Urinary bladder (tissue), 4 donors: ENCODE measurements around the gene OVCA2. TPM values are rescaled to one million over a fixed set of nuclear protein-coding genes. Genes with fewer than 3 reads are reported as not detected.
A peak's percentile ranks its signal among the peaks of the same experiment; 100 is the strongest.

Experiments
- DNase-seq: peaks from one replicate; pipeline ENCODE4 v3.0.0-alpha.2; 2015; ENCODE audit errors: extremely low spot score
- H3K27ac ChIP-seq: one replicate; pipeline ENCODE4 v1.5.1; 2013; ENCODE audit warnings: low read depth, mild to moderate bottlenecking, moderate library complexity
- H3K36me3 ChIP-seq: one replicate; pipeline ENCODE4 v1.6.1; 2013; ENCODE audit warnings: mild to moderate bottlenecking, moderate library complexity; ENCODE audit not compliant: insufficient read depth
- H3K4me1 ChIP-seq: one replicate; pipeline ENCODE4 v1.6.1; 2013; ENCODE audit warnings: mild to moderate bottlenecking, moderate library complexity; ENCODE audit not compliant: insufficient read depth
- H3K4me3 ChIP-seq: one replicate; pipeline ENCODE4 v1.5.1; 2013; ENCODE audit warnings: low read depth, low read length
- WGBS: extraction: QIAGEN DNeasy Blood & Tissue Kit; methylation state at CpG from one replicate; pipeline ENCODE4 v1.1.7; 2013; 5-methylcytosine and 5-hydroxymethylcytosine counted together
- polyA plus RNA-seq: library from polyadenylated mRNA; stranded (reverse); fragments of 200-250 nt; gene quantifications from one replicate; pipeline ENCODE4 v1.2.3, GENCODE V29; 2013
- total RNA-seq: library from RNA; depleted of rRNA; stranded (reverse); fragments of >200 nt; gene quantifications from one replicate; pipeline ENCODE4 v1.2.3, GENCODE V29; 2014
- donor health status: healthy with polysubstance abuse.
- donor health status: healthy.

Gene OVCA2
- total and polyA plus RNA-seq, 2 donors = 9.5 to 40.1 TPM

- Histone ChIP-seq H3K4me1 (no peaks in the 10 kb centered on the region), H3K27ac (peak overlapping the region; percentile 82), H3K36me3 (no peaks in the 10 kb centered on the region), H3K4me3 (no peak overlapping the region)
- DNase-seq = no peak
- 68% methylated on average over 10 of the region's 10 CpGs for WGBS
Measured at GRCh38 chr17:2065949-2066400, 24.2 kb downstream of the OVCA2 start.

GRCh38 chr17:2067048-2067561 lies 25.3 kb downstream of the OVCA2 start:
- H3K27ac ChIP-seq = peak overlapping the region; percentile 70
- WGBS = 54% methylated on average over 14 of the region's 14 CpGs
- no peak overlapping the region for H3K4me3 ChIP-seq
- no peaks in the 10 kb centered on the region for H3K36me3 ChIP-seq
- DNase-seq = no peak
- H3K4me1 ChIP-seq = no peaks in the 10 kb centered on the region

GRCh38 chr17:2067608-2068024 lies 25.8 kb downstream of the OVCA2 start:
- WGBS = 39% methylated on average over 5 of the region's 5 CpGs
- H3K4me1 ChIP-seq = no peaks in the 10 kb centered on the region
- DNase-seq = no peak
- H3K36me3 ChIP-seq = no peaks in the 10 kb centered on the region
- peak overlapping the region; percentile 70 for H3K27ac ChIP-seq
- H3K4me3 ChIP-seq = no peak overlapping the region

- no peaks in the 10 kb centered on the region for H3K36me3 ChIP-seq
Measured at GRCh38 chr17:2068031-2068518, 26.3 kb downstream of the OVCA2 start.

GRCh38 chr17:2068519-2069051 lies 26.8 kb downstream of the OVCA2 start:
- Histone ChIP-seq H3K4me1 (no peaks in the 10 kb centered on the region), H3K36me3 (no peaks in the 10 kb centered on the region), H3K27ac (peak overlapping the region; percentile 85), H3K4me3 (no peak overlapping the region)
- DNase-seq = no peak
- 36% methylated on average over 15 of the region's 15 CpGs for WGBS

More at GRCh38 chr17:2068031-2068518, 26.3 kb downstream of the OVCA2 start:
- Histone ChIP-seq H3K27ac (peak overlapping the region; percentile 70), H3K4me3 (no peak overlapping the region), H3K4me1 (no peaks in the 10 kb centered on the region)
- 30% methylated on average over 6 of the region's 6 CpGs for WGBS
- no peak for DNase-seq

- WGBS = 82% methylated on average over 13 of the region's 13 CpGs
- no peaks in the 10 kb centered on the region for H3K36me3 ChIP-seq
- no peak overlapping the region for H3K4me3 ChIP-seq
- H3K4me1 ChIP-seq = no peaks in the 10 kb centered on the region
- H3K27ac ChIP-seq = peak overlapping the region; percentile 87
- no peak for DNase-seq
Measured at GRCh38 chr17:2070241-2071023, 28.6 kb downstream of the OVCA2 start.

GRCh38 chr17:2071024-2071385 lies 29.2 kb downstream of the OVCA2 start:
- no peak for DNase-seq
- no peaks in the 10 kb centered on the region for H3K4me1 ChIP-seq
- 82% methylated on average over 6 of the region's 6 CpGs for WGBS
- H3K4me3 ChIP-seq = no peak overlapping the region
- no peaks in the 10 kb centered on the region for H3K36me3 ChIP-seq
- peak overlapping the region; percentile 87 for H3K27ac ChIP-seq

- Histone ChIP-seq H3K36me3 (no peaks in the 10 kb centered on the region), H3K4me1 (no peaks in the 10 kb centered on the region), H3K4me3 (no peak overlapping the region), H3K27ac (peak overlapping the region; percentile 87)
- no peak for DNase-seq
- WGBS = 38% methylated on average over 31 of the region's 31 CpGs
Measured at GRCh38 chr17:2071455-2072281, 29.8 kb downstream of the OVCA2 start.

GRCh38 chr17:2074919-2075318 lies 33.1 kb downstream of the OVCA2 start:
- peak overlapping the region; percentile 28 for H3K27ac ChIP-seq
- H3K4me1 ChIP-seq = no peaks in the 10 kb centered on the region
- WGBS = 81% methylated on average over 10 of the region's 10 CpGs

GRCh38 chr17:2075336-2076086 lies 33.7 kb downstream of the OVCA2 start:
- Histone ChIP-seq H3K27ac (peak overlapping the region; percentile 58), H3K36me3 (no peaks in the 10 kb centered on the region), H3K4me3 (no peak overlapping the region), H3K4me1 (no peaks in the 10 kb centered on the region)
- WGBS = 46% methylated on average over 13 of the region's 13 CpGs
- no peak for DNase-seq

More at GRCh38 chr17:2074919-2075318, 33.1 kb downstream of the OVCA2 start:
- DNase-seq = no peak
- Histone ChIP-seq H3K36me3 (no peaks in the 10 kb centered on the region), H3K4me3 (no peak overlapping the region)

- DNase-seq = no peak
- H3K36me3 ChIP-seq = no peaks in the 10 kb centered on the region
- no peak overlapping the region for H3K4me3 ChIP-seq
- H3K27ac ChIP-seq = peak overlapping the region; percentile 58
- WGBS = 41% methylated on average over 17 of the region's 17 CpGs
- no peaks in the 10 kb centered on the region for H3K4me1 ChIP-seq
Measured at GRCh38 chr17:2076087-2076984, 34.5 kb downstream of the OVCA2 start.

GRCh38 chr17:2077040-2077439 lies 35.2 kb downstream of the OVCA2 start:
- no peak overlapping the region for H3K4me3 ChIP-seq
- WGBS = 56% methylated on average over 8 of the region's 8 CpGs
- H3K36me3 ChIP-seq = no peaks in the 10 kb centered on the region
- H3K4me1 ChIP-seq = no peaks in the 10 kb centered on the region
- DNase-seq = no peak
- no peak overlapping the region for H3K27ac ChIP-seq
